Activated CD8-positive, alpha-beta memory T cell treated with anti-CD3 and anti-CD28 coated beads, Interleukin-2, amount 10 ng/mL, durations not matched to agents 7 days and 5 days (primary cell): Measurements from ENCODE around the gene NFE2L3. TPM values are rescaled to one million over a fixed set of nuclear protein-coding genes. Genes with fewer than 3 reads are reported as not detected.

Experiments used
- ATAC-seq: fragments of 150-1000 bp; cut with Tn5 transposase; one replicate; pipeline ENCODE4 v1.10.0; 2021; ENCODE audit warnings: moderate library complexity
- CTCF ChIA-PET: fragments of 350-600 bp; sonication (Branson Sonifier 250); formaldehyde crosslinking; loops from one replicate; lab custom pipeline; 2021; ENCODE audit warnings: antibody characterized with exemption; lab: Charles Lee
- DNase-seq: peaks from one replicate; pipeline ENCODE4 v3.0.0-alpha.2; 2020
- H3K27ac Mint-ChIP-seq: one replicate; pipeline ENCODE4 v1.8.0; 2021; ENCODE audit warnings: mild to moderate bottlenecking, mixed read lengths
- H3K27me3 Mint-ChIP-seq: one replicate; pipeline ENCODE4 v1.8.0; 2021; ENCODE audit warnings: mixed read lengths
- H3K36me3 Mint-ChIP-seq: one replicate; pipeline ENCODE4 v1.8.0; 2021; ENCODE audit warnings: mild to moderate bottlenecking, mixed read lengths
- H3K4me1 Mint-ChIP-seq: one replicate; pipeline ENCODE4 v1.8.0; 2021; ENCODE audit warnings: mixed read lengths
- H3K4me3 Mint-ChIP-seq: one replicate; pipeline ENCODE4 v1.8.0; 2021; ENCODE audit warnings: mild to moderate bottlenecking, moderate library complexity, mixed read lengths
- H3K9me3 Mint-ChIP-seq: one replicate; pipeline ENCODE4 v1.8.0; 2022; ENCODE audit warnings: low read depth, mixed read lengths
- total RNA-seq, 2 experiments: library from RNA; stranded (reverse); gene quantifications; one replicate each; pipeline ENCODE4 v1.2.3, GENCODE V29; 2021

The NFE2L3 gene
- total RNA-seq, 2 experiments from 2014 or later: 20.1 to 44.4 TPM

GRCh38 chr7:26203016-26203415 is 51.0 kb downstream of the NFE2L3 start:
- Mint-ChIP-seq H3K4me3 (peak overlapping the region; percentile 83), H3K27ac (peak overlapping the region; percentile 92), H3K27me3 (peaks cover 8% of the 10 kb centered on the region), H3K36me3 (peaks cover 70% of the 10 kb centered on the region), H3K4me1 (peaks cover 35% of the 10 kb centered on the region), H3K9me3 (no peaks in the 10 kb centered on the region)
- CTCF ChIA-PET: interaction anchor here (0.6 to 1.0 kb wide), 3 partner anchors 9 to 124 kb away, joined by 3 to 6 read pairs (median 3); no protein-coding TSS in a partner anchor
- DNase-seq: no peak
- no peak for ATAC-seq

GRCh38 chr7:26208040-26208439 is 56.0 kb downstream of the NFE2L3 start:
- no peaks in the 10 kb centered on the region for H3K9me3 Mint-ChIP-seq
- H3K4me3 Mint-ChIP-seq: no peak overlapping the region
- no peak overlapping the region for H3K27ac Mint-ChIP-seq
- CTCF ChIA-PET: no interaction called here
- H3K36me3 Mint-ChIP-seq: peaks cover 77% of the 10 kb centered on the region
- ATAC-seq (no peak), DNase-seq (no peak)
- no peaks in the 10 kb centered on the region for H3K27me3 Mint-ChIP-seq
- peaks cover 52% of the 10 kb centered on the region for H3K4me1 Mint-ChIP-seq

GRCh38 chr7:26212921-26213718 is 61.1 kb downstream of the NFE2L3 start:
- CTCF ChIA-PET: interaction anchor here (0.8 kb wide), 2 partner anchors 57 to 152 kb away, joined by 3 read pairs; no protein-coding TSS in a partner anchor
- Mint-ChIP-seq H3K36me3 (peaks cover 46% of the 10 kb centered on the region), H3K27ac (no peak overlapping the region), H3K27me3 (no peaks in the 10 kb centered on the region), H3K4me1 (peaks cover 24% of the 10 kb centered on the region), H3K9me3 (no peaks in the 10 kb centered on the region), H3K4me3 (no peak overlapping the region)
- DNase-seq: no peak
- no peak for ATAC-seq

- no peaks in the 10 kb centered on the region for H3K9me3 Mint-ChIP-seq
- no peak overlapping the region for H3K4me3 Mint-ChIP-seq
- no peak for ATAC-seq
- H3K4me1 Mint-ChIP-seq: peaks cover 24% of the 10 kb centered on the region
- no peak for DNase-seq
- H3K27ac Mint-ChIP-seq: no peak overlapping the region
- no peaks in the 10 kb centered on the region for H3K27me3 Mint-ChIP-seq
- CTCF ChIA-PET: interaction anchor here (0.8 kb wide), 1 partner anchor 151 kb away, joined by 3 read pairs; no protein-coding TSS in a partner anchor
- H3K36me3 Mint-ChIP-seq: peaks cover 43% of the 10 kb centered on the region
Measured at GRCh38 chr7:26213807-26214515, 62.0 kb downstream of the NFE2L3 start.

- Mint-ChIP-seq H3K4me1 (peaks cover 10% of the 10 kb centered on the region), H3K27me3 (peaks cover 3% of the 10 kb centered on the region), H3K27ac (no peak overlapping the region), H3K9me3 (no peaks in the 10 kb centered on the region), H3K36me3 (peaks cover 27% of the 10 kb centered on the region), H3K4me3 (no peak overlapping the region)
- CTCF ChIA-PET: no interaction called here
- DNase-seq (no peak), ATAC-seq (peak; percentile 23)
Measured at GRCh38 chr7:26216049-26216448, 64.1 kb downstream of the NFE2L3 start.

GRCh38 chr7:26224359-26224758 is 72.4 kb downstream of the NFE2L3 start:
- H3K27me3 Mint-ChIP-seq: peaks cover 6% of the 10 kb centered on the region
- CTCF ChIA-PET: no interaction called here
- no peaks in the 10 kb centered on the region for H3K36me3 Mint-ChIP-seq
- ATAC-seq: no peak
- no peak overlapping the region for H3K4me3 Mint-ChIP-seq
- DNase-seq: no peak
- no peaks in the 10 kb centered on the region for H3K9me3 Mint-ChIP-seq
- no peak overlapping the region for H3K27ac Mint-ChIP-seq
- H3K4me1 Mint-ChIP-seq: no peaks in the 10 kb centered on the region

GRCh38 chr7:26227987-26228386 is 76.0 kb downstream of the NFE2L3 start:
- CTCF ChIA-PET: no interaction called here
- ATAC-seq: no peak
- Mint-ChIP-seq H3K27me3 (peaks cover 3% of the 10 kb centered on the region), H3K36me3 (no peaks in the 10 kb centered on the region), H3K4me1 (no peaks in the 10 kb centered on the region), H3K9me3 (no peaks in the 10 kb centered on the region), H3K27ac (no peak overlapping the region), H3K4me3 (no peak overlapping the region)
- no peak for DNase-seq

- no peak for DNase-seq
- ATAC-seq: no peak
- H3K27ac Mint-ChIP-seq: no peak overlapping the region
- no peak overlapping the region for H3K4me3 Mint-ChIP-seq
- no peaks in the 10 kb centered on the region for H3K4me1 Mint-ChIP-seq
- CTCF ChIA-PET: no interaction called here
- no peaks in the 10 kb centered on the region for H3K9me3 Mint-ChIP-seq
- peaks cover 8% of the 10 kb centered on the region for H3K27me3 Mint-ChIP-seq
- no peaks in the 10 kb centered on the region for H3K36me3 Mint-ChIP-seq
Measured at GRCh38 chr7:26233902-26234511, 82.0 kb downstream of the NFE2L3 start.

Other genes with a start within 250 kb of the NFE2L3 start
- gene HNRNPA2B1, start 48.5 kb downstream of the NFE2L3 start, total RNA-seq: 100 to 1,000 TPM; 768 to 857 TPM
- 100 to 1,000 TPM; 235 to 279 TPM for gene CBX3, start 49.5 kb downstream of the NFE2L3 start, total RNA-seq
- 10 to 100 TPM; 42.8 to 59.3 TPM for gene SNX10, start 139.7 kb downstream of the NFE2L3 start, total RNA-seq